Measurements from ENCODE around the gene KLHL17.
A peak's percentile ranks its signal among the peaks of the same experiment; 100 is the strongest.

The KLHL17 gene

DNA sequence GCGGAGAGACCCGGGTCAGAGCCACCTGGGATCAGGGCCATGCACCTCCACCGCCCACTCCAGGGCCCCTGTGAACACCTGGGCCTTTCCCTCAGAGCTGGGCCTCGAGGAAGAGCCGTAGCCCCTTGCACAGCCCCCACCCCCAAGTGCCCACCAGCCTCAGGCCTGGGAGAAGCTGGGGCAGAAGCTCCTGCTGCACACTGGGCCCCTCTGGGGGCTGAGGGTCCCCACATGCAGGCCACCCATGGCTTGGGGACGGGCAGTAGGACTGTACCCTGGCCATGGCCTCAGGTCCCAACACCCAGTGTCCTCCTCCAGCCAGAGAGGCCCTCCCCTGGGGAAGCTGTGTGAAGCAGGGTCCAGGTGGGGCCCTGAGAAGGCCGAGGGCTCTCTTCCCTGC, 7.8 kb upstream of the KLHL17 start:
- no peak for DNase-seq (ENCODE audit: low read depth)

- DNase-seq (ENCODE audit: low read depth) = no peak
Measured at GRCh38 chr1:953524-954320, 6.7 kb upstream of the KLHL17 start.

- DNase-seq (ENCODE audit: low read depth) = no peak
Measured at GRCh38 chr1:954927-955326, 5.5 kb upstream of the KLHL17 start.

GRCh38 chr1:955474-955873, 4.9 kb upstream of the KLHL17 start:
- no peak for DNase-seq (ENCODE audit: low read depth)

DNA sequence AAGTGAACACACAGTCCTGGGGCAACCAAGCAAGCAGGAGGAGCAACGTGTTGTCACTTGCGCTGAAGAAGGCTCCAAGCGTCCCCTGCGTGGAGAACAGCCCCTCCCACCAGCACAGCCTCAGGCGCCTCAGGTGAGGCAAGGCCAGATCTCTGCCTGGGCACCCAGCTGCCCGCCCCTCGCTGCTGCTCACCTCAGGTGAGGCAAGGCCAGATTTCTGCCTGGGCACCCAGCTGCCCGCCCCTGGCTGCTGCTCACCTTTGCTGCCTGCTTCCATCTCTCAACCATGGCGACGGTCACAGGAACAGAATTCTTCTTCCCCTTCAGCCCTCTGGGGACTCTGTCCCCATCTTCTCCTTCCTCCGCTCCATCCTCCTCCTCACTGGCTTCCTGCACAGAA, 3.7 kb upstream of the KLHL17 start:
- no peak for DNase-seq (ENCODE audit: low read depth)

DNA sequence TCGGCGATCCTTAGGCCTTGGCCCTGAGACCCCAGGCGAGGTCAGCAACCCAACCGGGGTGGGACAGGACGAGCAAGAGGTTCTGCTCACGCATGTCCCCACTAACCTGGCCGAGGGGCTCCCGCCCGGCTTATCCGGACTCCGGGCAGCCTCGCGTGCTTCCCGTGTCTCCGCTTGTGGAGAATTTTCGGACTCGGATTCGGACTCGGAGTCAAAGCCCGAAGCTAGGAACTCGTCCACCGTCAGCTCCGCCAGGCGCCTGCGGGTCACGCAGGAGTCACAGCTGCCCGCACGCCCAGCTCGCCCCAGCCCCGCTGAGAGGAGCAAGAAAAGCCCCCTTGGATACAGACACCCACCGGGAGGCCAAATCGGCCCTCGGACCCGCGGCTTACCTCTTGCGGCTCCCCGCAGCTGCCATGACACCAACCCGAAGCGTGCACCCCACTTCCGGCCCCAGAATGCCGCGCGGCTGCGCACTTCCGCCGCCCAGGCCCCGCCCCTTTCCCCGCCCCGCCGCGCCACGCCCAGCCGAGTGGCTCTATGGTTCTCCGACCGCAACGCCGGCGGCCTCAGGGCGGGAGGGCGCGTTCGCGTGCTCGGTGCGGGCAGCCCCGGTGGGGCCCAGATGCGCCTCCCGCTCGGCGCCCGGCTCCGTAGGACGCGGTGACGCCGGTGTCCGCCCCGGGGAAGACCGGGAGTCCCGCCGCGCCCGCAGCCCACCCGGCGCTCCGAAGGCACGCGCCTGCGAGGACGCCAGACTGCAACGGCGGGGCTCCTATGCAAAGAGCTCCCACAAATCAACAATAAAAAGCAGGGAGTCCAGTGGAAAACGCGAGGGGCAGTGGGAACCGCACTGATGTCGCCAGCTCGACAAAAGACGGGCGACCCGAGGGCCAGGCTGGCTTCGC, 1.3 kb upstream of the KLHL17 start, which contains the start of gene NOC2L:
TSS of gene NOC2L (minus strand) at position 434 of the 908 bp plus-strand sequence. CDS start at position 418, 16 bp downstream.
- DNase-seq (ENCODE audit: low read depth) = peak; percentile 94

DNA sequence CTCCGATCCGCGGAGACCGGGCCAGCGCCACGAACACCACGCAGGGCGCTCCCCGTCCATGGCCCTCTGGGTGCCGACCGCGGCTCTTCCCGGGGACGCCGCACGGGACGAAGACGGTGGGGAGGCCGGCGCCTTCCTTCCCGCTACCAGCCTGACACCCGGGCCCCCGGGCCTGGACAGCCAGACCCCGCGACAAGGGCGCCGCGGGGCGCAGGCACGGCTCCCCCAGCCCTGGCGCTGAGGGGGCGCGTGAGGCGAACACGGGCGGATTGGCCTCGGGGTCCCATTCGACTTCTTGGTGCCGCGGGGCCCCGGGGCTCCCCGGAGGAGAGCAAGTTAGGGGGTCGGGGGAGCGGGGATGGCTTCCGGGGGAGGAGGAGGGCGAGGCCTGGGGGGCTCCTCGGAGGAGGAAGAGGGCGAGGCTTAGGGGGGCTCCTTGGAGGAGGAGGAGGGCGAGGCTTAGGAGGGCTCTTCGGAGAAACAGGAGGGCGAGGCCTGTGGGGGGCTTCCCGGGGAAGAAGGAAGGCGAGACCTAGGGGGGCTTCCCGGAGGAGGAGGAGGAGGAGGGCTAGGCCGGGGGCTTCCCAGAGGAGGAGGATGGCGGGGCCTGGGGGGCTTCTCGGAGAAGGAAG, 537 bp upstream of the KLHL17 start:
- no peak for DNase-seq (ENCODE audit: low read depth)

DNA sequence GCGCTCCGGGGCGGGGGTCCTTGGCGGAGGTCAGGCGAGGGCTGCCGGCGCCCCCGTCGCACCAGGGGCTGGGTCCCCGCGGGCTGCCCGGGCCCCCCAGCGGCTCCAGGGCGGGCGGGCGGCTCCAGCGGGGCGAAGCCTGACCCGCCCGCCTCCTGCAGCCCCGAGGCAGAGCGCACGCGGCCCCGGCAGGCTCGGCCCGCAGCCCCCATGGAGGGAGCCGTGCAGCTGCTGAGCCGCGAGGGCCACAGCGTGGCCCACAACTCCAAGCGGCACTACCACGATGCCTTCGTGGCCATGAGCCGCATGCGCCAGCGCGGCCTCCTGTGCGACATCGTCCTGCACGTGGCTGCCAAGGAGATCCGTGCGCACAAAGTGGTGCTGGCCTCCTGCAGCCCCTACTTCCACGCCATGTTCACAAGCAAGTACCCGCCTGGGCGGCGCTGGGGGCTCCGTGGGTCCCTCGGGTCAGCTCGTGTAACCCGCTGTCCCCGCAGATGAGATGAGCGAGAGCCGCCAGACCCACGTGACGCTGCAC, 817 bp downstream of the KLHL17 start:
- no peak for DNase-seq (ENCODE audit: low read depth)

DNA sequence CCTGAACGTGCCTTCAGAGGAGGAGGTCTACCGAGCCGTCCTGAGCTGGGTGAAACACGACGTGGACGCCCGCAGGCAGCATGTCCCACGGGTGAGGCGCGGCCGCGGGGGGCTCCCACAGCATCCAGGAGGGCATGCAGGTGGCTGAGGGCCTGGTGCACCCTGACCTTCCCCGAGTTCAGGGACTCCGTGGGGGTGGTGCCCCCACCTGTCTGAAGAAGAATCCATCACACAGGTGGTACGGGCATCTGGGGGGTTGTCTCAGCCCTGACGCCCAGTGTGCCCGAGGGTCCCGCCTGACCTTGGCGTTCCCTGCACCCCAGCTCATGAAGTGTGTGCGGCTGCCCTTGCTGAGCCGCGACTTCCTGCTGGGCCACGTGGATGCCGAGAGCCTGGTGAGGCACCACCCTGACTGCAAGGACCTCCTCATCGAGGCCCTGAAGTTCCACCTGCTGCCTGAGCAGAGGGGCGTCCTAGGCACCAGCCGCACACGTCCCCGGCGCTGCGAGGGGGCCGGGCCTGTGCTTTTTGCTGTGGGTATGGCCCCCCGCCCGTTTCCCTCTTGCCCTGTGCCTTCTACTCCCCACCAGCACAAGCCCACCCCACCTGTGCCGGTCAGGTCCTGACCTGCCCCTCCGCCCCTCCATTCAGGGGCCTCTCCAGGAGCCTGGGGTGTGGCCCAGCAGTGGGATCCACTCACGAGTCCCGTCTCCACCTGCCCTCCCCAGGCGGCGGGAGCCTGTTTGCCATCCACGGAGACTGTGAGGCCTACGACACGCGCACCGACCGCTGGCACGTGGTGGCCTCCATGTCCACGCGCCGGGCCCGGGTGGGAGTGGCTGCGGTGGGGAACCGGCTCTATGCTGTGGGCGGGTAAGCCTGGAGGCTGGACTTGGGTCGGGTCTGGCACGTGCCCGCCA, 2.3 kb downstream of the KLHL17 start:
- no peak for DNase-seq (ENCODE audit: low read depth)

GRCh38 chr1:963301-963651, 2.9 kb downstream of the KLHL17 start:
- no peak for DNase-seq (ENCODE audit: low read depth)

DNA sequence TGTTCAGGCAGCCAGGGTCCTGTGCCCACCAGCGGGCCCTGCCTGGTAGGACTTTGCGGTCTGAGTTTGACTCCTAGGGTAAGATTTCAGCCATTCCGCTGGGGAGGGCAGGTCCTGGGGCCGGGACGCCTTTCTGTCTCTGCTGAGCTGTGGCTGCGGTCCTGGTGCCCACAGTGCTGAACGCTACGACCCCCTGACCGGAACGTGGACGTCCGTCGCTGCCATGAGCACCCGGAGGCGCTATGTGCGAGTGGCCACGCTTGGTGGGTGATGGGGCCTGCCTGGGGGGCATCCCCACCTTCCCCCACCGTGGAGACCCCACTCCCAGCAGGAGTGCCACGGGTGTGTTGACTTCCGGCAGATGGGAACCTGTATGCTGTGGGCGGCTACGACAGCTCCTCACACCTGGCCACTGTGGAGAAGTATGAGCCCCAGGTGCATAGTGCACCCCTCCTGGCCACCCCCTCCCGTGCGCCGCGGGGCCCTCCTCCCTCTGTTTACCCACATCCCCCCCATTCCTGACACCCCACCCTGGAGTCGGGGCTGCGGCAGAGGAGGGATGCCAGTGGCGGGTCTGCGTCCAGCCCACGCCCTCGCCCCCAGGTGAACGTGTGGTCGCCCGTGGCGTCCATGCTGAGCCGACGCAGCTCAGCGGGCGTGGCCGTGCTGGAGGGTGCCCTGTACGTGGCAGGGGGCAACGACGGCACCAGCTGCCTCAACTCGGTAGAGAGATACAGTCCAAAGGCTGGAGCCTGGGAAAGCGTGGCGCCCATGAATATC, 3.6 kb downstream of the KLHL17 start:
- no peak for DNase-seq (ENCODE audit: low read depth)

GRCh38 chr1:964691-965525, 4.5 kb downstream of the KLHL17 start:
- no peak for DNase-seq (ENCODE audit: low read depth)

DNA sequence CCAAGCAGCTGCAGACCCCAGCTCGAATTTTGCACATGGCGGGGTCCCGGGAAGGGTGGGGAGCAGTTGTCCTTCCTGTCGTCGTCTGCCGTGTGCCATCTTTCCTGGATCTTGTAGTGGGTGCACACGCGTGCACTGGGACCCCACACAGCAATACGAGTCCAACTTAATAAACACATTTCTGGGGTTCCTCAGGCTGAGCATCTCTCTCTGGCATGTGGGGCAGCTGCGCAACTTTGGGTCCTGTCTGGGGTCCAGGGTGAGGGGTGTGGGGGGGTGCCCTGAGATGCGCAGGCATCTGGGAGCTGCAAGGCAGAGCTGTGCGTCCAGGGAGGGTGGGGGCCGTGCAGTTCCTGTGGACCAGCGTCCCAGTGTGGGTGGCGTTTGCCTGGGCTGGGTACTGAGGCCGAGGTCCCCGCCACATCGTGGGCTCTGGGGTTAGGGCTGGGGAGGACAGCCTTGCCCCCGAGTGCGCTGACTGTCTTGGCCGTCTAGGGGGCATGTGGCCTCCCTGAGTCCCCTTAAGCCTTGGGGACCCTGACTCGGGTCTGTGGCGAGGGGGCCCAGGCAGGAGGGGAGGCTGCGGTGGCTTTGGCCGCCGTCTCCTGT, 5.2 kb downstream of the KLHL17 start:
- DNase-seq (ENCODE audit: low read depth) = no peak

GRCh38 chr1:966135-966703, 5.8 kb downstream of the KLHL17 start, which contains the start of gene PLEKHN1:
PLEKHN1 (plus strand) TSS chr1:966482; CDS start chr1:966532, 50 bp downstream.
- no peak for DNase-seq (ENCODE audit: low read depth)

DNA sequence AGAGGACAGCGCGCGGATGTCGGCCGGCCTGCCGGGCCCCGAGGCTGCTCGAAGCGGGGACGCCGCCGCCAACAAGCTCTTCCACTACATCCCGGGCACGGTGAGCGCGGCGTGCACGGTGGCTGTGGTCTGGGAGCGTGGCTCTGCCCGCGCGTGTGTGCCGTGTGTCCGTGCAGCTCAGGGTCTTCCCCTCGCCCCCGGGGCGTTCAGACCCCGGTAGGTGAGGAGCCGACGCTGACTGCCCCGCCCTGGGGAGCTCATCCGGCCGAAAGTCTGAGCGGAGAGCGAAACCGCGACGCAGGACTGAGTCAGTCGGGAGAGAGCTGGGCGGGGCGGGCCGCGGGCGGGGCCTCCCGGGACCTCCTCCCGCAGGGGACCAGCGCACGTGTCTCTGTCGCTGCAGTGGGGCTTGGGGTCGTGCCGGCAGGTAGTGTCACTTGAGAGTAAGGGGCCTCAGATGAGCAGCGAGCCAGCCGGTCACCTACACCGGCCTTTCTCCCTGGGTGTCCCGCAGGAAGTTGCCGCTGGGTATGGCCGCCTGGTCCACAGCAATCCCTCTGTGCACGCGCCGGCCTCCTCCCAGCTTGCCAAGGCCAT, 6.4 kb downstream of the KLHL17 start:
- DNase-seq (ENCODE audit: low read depth) = peak; percentile 82

DNA sequence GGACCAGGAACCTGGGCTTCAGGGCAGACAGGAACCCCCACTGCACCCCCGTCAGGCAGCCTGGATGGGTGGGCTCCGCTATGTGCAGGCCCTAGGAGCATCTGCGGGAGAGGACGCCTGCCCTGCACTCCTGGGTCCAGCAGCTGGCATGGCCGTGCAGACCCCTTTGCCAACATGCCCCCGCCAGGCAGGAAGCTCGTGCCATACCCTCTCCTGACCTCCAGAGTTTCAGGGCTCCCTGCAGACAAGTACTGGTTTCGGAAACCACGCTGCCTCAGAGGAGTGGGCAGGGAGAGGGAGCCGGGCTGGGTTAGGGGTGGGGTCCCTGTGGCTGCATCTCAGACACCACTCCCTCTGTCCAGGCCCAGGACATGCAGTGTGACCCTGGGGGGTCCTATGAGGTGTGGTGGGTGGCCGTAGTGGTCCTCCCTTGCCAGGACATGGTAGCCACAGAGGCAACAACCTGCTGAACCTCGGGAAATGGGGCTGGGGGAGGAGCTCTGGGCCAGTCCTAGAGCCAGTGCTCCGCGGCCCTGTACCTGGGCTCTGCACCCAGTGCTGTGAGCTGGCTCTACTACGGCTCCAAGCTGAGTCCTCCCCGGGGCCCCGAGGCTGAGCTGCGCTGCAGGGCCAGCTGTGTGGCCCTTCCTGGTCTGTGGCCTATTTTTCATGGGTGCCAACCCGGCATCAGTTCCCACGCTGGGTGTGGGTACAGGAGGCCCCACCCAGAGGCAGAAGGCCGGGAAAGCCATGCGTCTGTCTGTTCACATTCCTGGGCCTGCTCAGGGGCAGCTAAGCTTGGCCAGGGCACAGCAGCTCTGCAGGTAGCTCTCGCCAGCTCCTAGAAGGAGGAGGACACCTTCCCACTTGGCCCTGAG, 7.3 kb downstream of the KLHL17 start:
- no peak for DNase-seq (ENCODE audit: low read depth)

DNA sequence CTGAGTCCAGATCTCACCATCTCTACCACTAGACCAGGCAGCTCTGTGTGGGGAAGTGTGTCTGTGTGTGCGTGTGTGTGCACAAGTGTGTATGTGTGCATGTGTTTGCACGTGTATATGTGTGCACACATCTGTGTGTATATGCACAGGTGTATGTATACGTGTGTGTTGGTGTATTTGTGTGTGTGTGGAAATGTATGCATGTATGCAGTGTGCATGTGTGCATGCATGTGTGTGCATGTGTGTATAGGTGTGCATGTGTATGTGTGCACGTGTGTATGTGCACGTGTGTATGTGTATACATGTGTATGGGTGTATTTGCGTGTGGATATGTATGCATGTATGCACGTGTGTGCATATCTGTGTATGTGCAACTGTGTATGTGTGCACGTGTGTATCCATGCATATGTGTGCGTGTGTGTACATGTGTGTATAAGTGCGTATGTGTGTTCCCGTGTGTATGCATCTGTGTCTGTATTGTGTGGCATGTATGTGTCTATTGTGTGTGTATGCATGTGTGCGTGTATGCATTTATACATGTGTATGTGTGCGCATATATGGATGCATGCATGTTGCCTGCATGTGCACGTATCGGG, 9.0 kb downstream of the KLHL17 start:
- DNase-seq (ENCODE audit: low read depth) = no peak
